ENCODE data around the gene ELOVL5. TPM values are rescaled to one million over a fixed set of nuclear protein-coding genes. Genes with fewer than 3 reads are reported as not detected.
A peak's percentile ranks its signal among the peaks of the same experiment; 100 is the strongest.
"Not testable (repeated sequence)": the region's sequence is repeated elsewhere in the genome, so short reads cannot be mapped to it uniquely, and the experiment has no call there.

ELOVL5 gene
- total RNA-seq, 1 donor from 2014 or later = 39.5 TPM

DNA sequence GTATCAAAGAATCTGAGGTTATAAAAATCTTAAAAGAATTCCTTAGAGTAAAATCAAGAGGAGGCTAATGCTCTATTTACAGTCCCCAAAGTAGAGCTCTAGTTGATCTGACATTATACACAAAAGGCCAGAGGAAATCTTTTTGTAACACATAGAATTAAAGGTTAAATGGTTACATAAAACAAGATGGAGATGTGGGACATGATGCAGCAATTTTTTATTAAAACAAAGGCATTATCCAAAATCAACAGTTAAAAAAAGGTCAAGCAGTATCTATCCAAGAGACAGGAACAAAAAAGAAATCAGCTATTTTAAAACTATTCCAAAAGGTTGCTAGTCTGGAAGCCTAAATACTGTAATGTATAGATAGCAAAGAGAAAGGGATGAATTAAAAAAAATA is 20.4 kb downstream of the ELOVL5 start:
- DNase-seq = no peak

DNA sequence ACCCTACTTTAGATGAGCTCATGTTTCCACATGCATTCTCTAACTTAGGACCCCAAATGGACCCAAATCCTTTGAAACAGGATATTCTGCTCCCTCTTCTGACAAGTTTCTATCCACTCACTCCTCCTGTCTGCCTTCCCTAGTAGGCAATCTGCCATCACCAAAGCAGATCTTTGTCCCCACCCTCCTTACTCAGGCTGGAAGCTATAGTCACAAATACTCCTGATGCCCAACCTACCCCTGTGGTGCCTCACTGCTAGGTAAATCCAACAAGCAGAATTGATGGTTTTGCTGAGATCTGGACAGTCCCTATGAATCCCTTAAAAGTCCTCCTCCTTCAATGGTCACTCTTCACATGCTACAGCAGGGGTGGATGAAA is 21.7 kb downstream of the ELOVL5 start:
- no peak for DNase-seq

DNA sequence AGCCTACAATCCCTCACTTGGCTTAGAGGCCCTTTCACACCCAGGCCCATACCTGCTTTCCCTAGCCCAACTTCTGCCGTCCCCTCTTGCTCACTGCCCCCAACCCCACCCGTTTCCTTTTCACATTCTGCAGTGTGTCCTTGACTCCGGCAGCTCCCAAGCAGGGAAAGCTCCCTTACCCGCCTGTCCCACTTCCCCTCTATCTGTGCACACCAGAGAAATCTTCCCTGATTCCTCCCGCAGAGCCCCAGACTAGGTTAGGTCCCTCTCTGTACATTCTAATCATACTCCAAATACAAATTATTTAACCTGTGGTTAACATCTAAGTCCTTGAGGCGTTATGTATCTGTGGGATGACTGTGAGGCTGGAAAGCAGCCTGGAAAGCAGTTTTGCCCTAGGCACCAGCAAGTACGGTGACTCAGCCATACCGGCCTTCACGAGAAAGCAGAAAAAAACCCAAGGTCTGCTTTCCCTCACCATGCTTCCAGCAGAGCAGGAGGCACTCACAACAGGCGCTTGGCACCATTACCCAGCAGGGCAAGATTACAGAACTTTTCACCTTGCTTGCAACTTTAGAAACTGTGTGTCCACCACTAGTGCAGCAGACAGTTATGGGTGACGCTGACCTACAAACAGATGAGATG is 22.3 kb downstream of the ELOVL5 start:
- DNase-seq = no peak

DNA sequence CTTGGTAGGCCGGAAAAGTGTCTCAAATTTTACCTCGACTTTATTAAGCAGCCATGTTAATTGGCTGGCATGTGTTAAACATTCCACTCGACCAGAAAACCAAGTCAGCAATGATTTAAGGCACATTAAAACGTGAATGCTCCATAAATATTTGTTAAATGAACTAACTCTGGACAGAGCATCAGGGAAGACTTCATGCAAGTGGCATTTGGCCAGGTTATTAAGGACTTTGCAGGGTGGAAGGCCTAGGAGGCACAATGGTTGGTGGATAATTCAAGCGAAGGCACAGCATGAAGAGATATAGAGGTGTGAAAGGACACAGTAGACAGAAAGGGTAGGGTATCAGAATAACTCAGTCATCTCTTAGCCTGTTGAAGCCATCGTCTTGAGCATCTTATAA is 23.0 kb downstream of the ELOVL5 start:
- DNase-seq = no peak

DNA sequence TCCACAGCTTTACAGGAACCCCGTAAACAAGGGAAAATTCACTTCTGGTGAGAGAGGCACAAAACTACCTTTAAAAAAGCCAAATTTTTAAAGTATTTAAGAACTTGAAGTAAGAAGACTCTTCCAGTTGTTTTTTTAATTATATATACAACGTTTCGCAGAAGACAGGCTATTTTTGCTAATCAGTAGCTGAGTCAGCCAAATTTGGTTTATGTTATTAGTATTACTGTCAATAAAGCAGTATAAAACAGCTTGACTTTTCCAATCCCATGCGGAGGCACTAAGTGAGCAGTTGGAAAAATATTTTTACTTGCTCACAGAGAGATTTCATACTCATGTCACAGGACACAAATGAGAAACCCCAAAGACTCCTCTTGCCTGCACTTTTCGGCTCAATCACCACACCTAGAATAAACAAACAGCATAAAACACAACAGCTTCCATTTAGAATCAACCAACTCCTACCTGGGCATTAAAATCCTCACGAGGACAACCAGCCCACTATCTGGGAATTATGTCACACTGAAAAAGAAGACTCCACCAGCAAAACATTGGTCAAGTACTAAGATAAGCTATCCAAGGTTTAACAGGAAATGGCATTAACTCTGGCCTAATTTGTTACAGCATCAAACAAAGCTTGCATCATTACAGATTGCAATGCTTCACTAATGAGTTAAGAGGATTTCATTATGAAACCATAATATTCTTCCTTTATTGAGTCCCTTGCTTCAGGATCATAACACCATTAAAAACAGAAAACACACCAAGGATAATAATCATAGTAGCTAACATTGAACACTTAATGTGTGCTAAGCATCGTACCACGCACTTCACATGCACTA is 26.3 kb downstream of the ELOVL5 start:
- DNase-seq = no peak

DNA sequence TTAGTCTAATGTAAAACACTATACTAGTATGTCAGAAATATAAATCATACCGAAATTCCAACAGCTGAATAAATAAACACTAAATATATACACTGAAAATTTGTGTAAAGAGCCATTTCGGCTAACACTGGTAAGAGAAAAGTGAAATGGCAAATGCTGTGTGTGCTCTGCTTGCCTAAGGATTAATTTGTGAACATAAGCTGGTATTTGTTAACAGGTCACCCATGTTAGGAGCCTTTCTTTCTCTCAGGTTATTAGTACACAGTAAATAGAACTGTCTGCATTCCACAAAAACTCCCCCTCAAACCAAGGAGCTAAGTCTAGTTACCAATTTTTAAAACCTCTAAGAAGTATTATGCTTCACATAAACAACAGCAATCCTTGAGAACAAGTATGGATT is 27.0 kb downstream of the ELOVL5 start:
- no peak for DNase-seq

DNA sequence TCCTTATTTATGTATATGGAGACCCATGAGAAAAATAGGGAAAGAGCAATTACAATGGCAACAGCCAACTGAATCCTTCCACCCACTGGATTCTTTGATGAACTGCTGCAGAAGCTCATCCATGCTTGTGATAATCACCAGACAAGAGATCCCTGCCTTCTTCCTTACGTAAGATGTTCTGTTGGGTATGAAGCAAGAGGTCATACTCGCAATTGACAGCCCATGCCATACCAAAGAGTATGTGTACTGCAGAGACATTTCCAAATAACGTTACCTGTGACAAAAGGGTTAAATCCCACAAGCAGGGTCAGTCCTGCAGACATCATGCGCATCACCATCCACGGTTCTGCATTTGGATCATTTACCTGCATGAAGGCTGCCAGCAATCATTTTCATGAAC is 27.8 kb downstream of the ELOVL5 start:
- no peak for DNase-seq

DNA sequence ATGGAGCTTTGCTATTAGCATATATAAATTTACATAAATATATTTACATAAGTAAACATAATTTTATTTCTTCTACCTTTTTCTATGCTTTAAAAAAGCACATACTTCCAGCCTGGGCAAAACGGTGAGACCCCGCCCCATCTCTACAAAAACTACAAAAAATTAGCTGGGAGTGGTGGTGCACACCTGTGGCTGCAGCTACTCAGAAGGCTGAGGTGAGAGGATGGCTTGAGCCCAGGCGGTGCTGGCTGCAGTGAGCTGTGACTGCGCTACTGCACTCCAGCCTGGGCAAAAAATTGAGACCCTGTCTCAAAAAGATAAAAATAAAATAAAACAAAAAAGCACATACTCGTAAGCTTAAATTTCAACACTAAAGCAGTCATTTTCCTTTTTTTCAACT is 30.3 kb downstream of the ELOVL5 start:
- no peak for DNase-seq

DNA sequence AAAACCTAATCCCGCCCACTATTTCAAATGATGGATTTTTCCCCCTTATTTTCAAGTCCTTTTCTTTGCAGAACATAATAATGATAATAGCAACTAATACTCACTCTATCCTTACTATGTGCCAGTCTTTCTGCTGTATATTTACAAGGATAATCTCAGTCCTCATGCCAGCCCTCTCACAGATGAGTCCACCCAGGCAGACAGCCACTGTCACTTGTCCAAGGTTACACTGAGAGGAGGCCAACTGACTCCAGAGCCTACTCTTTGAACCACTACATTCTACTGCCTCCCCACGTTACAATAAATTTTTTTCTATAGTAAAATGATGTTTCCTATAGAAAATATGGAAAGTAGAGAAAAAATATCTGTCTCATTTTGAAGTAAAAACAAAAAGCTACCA is 30.9 kb downstream of the ELOVL5 start:
- DNase-seq = no peak

DNA sequence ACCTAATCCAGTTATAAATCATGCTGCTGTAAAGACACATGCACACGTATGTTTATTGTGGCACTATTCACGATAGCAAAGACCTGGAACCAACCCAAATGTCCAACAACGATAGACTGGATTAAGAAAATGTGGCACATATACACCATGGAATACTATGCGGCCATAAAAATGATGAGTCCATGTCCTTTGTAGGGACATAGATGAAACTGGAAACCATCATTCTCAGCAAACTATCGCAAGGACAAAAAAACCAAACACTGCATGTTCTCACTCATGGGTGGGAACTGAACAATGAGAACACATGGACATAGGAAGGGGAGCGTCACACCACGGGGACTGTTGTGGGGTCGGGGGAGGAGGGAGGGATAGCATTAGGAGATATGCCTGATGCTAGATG is 31.5 kb downstream of the ELOVL5 start:
- DNase-seq = not testable (repeated sequence)

DNA sequence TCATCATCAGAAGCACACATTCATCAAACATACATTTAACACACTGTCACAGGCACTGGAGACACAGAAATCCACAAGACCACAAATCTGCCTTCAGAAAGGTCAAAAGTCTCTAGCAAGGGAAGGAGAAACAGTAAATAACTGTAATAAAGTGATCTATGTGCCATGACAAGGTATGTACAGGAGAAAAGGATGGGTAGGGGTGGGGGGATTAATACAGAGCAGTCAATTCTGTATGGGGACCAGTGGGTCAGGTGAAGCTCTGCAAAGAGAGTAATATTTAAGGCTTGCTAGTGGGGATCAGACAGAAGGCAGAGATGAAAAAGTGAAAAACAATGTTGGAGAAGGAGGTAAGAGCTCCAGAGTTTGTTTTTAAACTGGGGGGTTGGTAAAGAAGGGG is 32.6 kb downstream of the ELOVL5 start:
- DNase-seq = no peak

DNA sequence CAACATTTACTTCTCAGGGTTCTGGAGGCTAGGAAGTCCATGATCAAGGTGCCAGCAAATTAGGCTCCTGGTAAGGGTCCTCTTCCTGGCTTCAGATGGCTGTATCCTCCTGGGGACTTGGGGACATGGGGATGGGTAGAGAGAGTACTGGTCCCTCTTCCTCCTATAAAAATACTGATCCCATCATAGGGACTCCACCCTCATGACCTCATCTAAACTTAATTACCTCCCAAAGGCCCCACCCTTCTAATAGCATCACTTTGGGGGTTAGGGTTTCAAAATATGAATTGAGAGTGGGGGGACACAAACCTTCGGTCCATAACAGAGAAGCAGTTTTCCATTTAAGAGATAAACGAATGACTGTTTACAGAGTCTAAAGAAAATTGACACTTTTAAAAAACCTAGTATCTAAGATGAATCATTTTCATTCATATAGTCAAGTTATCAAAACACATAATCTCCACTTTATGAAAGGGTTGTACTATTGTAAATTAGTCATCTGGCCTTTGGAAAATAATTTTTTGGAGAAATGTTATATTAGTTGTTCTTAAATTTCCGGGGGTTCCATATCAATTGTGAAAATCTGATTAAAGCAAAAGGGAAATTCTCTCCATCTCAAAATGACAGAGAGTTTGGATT is 33.5 kb downstream of the ELOVL5 start:
- no peak for DNase-seq

DNA sequence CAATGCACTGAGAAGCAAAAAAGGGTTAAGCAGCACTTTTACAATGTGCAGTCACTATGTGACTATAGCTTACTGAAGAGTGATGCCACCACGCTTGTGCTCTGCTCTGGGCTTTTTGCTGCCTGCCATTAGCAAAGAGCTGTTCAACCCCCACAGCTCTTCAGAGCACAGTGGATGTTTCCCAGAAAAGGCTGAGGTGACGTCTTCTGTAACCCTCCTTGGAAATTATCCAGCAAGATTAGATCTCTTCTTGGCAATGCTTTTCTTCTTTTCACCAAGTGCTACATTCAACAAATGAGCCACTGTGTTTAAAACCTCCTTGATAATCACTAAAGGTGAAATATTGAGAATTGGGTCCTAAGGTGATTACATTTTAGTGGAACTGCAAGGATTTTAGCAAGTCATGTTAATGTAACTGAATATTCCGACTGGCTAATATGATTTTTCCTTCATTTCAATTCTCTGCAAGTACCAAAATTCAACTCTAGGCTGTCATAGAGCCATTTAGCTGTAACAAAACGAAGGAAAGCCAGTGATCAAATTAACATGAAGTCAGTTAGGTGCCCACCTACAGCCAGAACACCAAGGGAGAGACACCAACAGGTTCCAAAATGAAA is 34.9 kb downstream of the ELOVL5 start:
- DNase-seq = no peak

DNA sequence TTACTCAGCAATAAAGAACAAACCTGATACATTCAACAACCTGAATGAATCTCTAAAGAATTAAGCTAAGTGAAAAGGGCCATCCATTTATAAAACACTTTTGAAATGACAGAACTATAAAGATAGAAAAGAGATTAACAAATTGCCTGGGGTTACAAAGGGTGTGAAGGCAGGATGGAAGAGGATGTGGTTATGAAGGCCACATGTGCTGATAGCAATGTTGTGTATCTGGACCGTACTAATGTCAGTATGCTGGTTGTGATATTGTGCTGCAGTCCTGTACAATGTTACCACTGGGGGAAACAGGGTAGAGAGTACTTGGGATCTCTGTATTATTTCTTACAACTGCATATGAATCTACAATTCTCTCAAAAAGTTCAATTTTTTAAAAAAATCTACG is 36.4 kb downstream of the ELOVL5 start:
- DNase-seq = no peak

DNA sequence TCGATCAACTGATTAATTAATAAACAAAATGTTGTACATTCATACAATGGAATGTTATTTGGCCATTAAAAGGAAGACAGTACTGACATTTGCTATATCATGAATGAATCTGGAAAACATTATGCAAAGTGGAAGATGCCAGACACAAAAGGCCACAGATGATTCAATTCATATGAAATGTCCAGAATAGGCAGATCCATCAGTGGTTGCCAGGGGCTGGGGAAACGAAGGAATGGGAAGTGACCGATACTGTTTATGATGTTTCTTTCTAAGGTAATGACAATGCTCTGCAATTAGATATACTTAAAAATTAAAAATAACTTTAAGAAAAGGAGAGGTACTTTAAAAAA is 37.2 kb downstream of the ELOVL5 start:
- no peak for DNase-seq

DNA sequence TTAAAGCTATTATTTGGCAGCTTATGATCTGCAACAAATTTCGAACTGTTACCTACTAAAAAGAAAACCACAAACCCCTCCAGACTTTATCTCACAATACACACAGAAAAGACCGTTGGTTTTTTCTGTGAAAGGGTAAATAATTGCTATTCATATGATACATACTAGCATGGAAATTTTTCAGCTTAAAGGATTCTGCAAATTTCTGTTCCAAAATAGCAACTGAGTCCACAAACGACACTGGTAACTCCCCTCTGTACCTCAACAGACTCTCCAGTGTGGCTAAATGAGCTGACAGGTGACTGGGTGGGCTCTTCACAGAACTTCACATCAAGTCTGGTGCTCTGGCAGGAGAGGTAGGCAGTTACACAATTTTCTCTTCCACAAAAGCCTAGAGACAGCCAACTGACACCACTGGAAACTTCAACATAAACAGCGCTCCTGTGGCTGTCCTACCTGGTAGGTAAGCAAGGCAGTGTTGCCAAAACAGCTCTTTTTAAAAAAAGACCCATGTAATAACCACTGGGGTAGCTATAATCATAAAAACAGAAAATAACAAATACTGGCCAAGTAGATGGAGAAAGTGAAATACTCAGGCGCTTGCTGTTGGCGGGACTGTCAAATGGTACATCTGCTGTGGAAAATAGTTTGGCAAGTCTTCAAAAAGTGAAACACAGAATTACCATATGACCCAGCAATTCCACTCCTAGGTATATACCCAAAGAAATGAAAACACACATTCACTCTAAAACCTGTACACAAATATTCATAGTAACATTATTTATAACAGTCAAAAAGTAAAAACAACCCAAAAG is 37.8 kb downstream of the ELOVL5 start:
- no peak for DNase-seq

DNA sequence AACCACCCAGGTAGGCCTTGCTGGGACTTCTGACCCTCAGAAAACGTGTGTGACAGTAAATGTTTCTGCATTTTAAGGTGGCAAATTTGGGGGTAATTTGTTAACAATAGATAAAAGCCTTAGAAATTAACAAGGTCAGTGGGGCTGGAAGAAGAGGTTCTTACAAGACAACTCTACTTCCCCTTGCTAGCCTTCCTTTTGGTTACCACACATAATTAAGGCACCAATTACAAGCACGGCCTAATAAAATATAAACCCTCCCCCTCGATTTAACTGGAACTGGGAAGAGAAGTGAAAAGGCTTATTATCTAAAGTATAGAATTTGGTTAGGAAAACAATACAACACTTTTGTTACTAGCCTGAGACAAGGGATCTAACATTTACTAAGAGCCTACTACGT is 38.8 kb downstream of the ELOVL5 start:
- no peak for DNase-seq

DNA sequence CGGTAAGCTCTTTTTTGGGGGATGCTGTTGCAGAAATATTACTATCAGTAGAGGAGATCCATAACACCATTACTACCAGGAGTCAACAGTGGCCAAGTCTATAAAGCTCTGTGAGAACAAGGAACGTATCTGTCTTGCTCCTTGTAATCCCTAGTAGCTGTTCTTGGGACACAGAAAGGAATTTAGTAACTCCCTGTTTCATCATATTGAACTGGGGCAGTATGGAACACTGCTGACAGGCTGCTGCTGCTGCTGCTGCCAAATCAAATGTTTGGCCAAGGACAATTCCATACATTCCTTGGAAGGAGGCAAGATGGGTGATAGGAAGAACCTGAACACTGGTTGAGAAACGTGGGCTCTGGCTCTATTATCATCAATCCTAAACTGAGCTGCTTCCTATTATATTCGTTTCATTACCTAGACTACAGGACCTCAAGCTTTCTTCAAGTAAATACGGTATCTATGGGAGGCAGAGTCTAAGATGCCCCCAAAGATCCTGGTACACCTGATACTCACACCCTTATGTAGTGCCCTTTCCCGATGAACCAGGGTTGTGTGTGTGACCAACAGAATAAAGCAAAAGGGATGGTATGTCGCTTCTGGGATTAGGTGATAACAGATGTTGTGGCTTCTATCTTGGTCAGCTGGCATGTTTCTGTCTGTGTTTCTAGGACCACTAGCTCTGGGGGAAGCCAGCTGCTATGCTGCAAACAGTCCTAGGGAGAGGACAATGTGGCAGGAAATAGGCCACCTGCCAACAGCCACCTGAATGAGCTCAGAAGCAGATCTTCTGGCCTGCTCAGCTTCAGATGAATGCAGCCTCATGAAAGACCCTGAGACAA is 39.5 kb downstream of the ELOVL5 start:
- DNase-seq = peak; percentile 53

DNA sequence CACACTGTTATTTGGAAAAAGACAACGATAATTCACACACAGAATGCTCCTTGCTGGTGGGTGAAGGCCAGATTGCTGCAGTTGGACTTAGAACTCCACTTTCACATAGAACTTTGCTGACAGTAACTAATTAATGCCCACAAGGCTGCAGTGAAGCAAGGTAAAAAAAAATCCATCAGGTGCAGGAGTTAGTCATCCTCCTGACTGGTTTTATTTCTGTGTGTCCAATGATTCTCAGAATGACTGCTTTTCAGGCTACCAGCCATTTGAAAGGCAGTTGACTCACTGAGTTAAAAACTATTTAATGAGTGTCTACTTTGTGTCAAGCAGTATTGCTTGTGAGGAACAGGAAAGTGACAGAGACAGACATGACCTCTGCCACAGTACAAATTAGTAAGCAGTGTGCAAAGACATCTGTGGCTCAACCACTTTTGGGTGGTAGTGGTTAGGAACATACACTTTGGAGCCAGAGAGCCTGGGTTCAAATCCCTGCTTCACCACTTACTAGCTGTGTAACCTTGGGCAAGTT is 41.9 kb downstream of the ELOVL5 start:
- DNase-seq = no peak

DNA sequence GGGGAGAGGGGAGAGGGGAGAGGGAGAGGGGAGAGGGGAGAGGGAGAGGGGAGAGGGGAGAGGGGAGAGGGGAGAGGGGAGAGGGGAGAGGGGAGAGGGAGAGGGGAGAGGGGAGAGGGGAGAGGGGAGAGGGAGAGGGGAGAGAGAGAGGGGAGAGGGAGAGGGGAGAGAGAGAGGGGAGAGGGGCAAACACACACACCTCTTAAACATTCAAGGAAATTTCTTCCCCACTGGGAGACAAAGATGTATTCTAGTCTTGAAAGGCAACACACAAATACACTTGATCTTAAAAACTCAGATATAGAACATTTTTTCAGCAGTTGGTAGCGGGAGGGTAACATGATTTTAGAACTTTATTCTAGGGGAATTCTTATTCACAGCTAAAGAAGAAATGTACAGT is 42.5 kb downstream of the ELOVL5 start:
- not testable (repeated sequence) for DNase-seq

DNA sequence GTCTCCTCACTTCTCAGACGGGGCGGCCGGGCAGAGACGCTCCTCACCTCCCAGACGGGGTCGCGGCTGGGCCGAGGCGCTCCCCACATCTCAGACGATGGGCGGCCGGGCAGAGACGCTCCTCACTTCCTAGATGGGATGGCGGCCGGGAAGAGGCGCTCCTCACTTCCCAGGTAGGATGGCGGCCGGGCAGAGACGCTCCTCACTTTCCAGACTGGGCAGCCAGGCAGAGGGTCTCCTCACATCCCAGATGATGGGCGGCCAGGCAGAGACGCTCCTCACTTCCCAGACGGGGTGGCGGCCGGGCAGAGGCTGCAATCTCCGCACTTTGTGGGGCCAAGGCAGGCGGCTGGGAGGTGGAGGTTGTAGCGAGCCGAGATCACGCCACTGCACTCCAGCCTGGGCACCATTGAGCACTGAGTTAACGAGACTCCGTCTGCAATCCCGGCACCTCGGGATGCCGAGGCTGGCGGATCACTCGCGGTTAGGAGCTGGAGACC is 43.2 kb downstream of the ELOVL5 start:
- not testable (repeated sequence) for DNase-seq

Data from tongue (tissue), 2 donors.